HEK293T (cell line): ENCODE data around the gene FILIP1.

Experiments
- ARNT ChIP-seq: fragments of 450-650 bp; IDR thresholded peaks from 2 replicates; pipeline ENCODE4 v1.6.1; 2017; ENCODE audit warnings: mild to moderate bottlenecking
- NFRKB ChIP-seq: fragments of 450-650 bp; IDR thresholded peaks from 2 replicates; pipeline ENCODE4 v1.6.1; 2016; ENCODE audit warnings: mild to moderate bottlenecking, moderate library complexity
- SP1 ChIP-seq: fragments of 450-650 bp; IDR thresholded peaks from 2 replicates; pipeline ENCODE4 v1.6.1; 2017
- SUZ12 ChIP-seq: fragments of 450-650 bp; IDR thresholded peaks from 2 replicates; pipeline ENCODE4 v1.6.1; 2016; ENCODE audit warnings: mild to moderate bottlenecking
- TF ChIP-seq, protein P1 (sequence below): fragments of 450-650 bp; IDR thresholded peaks from 2 replicates; pipeline ENCODE4 v1.6.1; 2016

- TF ChIP-seq ARNT = no peak
- TF ChIP-seq SP1 = no peak
- TF ChIP-seq NFRKB = no peak
- TF ChIP-seq SUZ12 = no peak
- TF ChIP-seq, protein P1, sequence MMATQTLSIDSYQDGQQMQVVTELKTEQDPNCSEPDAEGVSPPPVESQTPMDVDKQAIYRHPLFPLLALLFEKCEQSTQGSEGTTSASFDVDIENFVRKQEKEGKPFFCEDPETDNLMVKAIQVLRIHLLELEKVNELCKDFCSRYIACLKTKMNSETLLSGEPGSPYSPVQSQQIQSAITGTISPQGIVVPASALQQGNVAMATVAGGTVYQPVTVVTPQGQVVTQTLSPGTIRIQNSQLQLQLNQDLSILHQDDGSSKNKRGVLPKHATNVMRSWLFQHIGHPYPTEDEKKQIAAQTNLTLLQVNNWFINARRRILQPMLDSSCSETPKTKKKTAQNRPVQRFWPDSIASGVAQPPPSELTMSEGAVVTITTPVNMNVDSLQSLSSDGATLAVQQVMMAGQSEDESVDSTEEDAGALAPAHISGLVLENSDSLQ = no peak
These were observed 230.7 kb downstream of the FILIP1 start for GRCh38 chr6:75262716-75263400.
